ENCODE measurements around the gene CATSPERE. TPM values are rescaled to one million over a fixed set of nuclear protein-coding genes. Genes with fewer than 3 reads are reported as not detected.
"Not testable (repeated sequence)": the region's sequence is repeated elsewhere in the genome, so short reads cannot be mapped to it uniquely, and the experiment has no call there.

The CATSPERE gene
- total RNA-seq, 4 donors from 2014 or later = 0.98 to 3.1 (median 1.3) TPM

DNA sequence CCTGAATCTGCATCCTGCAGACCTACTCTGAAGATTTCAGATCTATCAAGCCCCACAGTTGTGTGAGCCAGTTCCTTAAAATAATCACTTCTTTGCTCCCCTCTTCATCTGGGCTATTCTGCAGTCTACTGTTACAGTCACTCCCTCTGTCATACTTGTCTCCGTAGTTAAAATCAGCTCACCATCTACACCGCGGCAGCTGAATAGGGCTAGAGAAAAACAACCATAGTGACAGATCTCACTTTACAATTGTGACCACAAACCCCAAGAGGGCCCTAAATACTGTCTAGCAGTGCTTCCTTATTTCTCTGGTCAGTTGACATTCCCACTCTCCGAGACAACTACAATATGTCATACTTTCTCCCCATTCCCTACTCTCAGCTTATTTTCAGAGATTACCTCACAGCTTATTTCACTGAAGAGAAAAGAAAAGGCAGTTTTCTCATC is 204.7 kb downstream of the CATSPERE start:
- peaks cover 0 to 3% (median 0%) of the 10 kb centered on the region in 3 donors for H3K36me3 ChIP-seq
- H3K27ac ChIP-seq = no peak overlapping the region
- peaks cover 0 to 16% (median 4%) of the 10 kb centered on the region in 4 donors for H3K4me1 ChIP-seq
- no peak for DNase-seq (ENCODE audit: low spot score in 2 of 2)
- 24 to 26% methylated on average over 4 of the region's 4 CpGs for WGBS, 2 donors
- no peaks in the 10 kb centered on the region for H3K27me3 ChIP-seq
- no peak for TF ChIP-seq POLR2A (IDR thresholded peaks at IDR 0.05)
- TF ChIP-seq, protein P1, sequence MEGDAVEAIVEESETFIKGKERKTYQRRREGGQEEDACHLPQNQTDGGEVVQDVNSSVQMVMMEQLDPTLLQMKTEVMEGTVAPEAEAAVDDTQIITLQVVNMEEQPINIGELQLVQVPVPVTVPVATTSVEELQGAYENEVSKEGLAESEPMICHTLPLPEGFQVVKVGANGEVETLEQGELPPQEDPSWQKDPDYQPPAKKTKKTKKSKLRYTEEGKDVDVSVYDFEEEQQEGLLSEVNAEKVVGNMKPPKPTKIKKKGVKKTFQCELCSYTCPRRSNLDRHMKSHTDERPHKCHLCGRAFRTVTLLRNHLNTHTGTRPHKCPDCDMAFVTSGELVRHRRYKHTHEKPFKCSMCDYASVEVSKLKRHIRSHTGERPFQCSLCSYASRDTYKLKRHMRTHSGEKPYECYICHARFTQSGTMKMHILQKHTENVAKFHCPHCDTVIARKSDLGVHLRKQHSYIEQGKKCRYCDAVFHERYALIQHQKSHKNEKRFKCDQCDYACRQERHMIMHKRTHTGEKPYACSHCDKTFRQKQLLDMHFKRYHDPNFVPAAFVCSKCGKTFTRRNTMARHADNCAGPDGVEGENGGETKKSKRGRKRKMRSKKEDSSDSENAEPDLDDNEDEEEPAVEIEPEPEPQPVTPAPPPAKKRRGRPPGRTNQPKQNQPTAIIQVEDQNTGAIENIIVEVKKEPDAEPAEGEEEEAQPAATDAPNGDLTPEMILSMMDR (IDR thresholded peaks at IDR 0.05) = no peak
- no peak for TF ChIP-seq EP300 (IDR thresholded peaks at IDR 0.05)
- H3K9me3 ChIP-seq = no peaks in the 10 kb centered on the region
- H3K4me3 ChIP-seq = no peak overlapping the region

DNA sequence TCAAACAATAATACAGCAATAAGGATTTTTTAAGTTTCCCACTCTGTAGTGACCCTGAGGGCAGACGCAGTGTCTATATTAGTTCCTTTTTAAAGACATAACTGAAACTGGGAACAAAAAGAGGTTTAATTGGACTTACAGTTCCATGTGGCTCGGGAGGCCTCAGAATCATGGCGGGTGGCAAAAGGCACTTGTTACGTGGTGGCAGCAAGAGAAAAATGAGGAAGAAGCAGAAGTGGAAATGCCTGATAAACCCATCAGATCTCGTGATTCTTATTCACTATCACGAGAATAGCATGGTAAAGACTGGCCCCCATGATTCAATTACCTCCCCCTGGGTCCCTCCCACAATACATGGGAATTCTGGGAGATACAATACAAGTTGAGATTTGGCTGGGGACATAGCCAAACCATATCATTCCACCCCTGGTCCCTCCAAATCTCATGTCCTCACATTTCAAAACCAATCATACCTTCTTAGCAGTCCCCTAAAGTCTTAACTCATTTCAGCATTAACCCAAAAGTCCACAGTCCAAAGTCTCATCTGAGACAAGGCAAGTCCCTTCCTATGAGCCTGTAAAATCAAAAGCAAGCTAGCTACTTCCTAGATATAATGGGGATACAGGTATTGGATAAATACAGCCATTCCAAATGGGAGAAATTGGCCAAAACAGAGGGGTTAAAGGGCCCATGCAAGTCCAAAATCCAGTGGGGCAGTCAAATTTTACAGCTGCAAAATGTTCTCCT is 205.8 kb downstream of the CATSPERE start:
- H3K27ac ChIP-seq; H3K9me3 ChIP-seq; DNase-seq (ENCODE audit: low spot score in 2 of 2); H3K27me3 ChIP-seq; H3K36me3 ChIP-seq; H3K4me3 ChIP-seq: not testable (repeated sequence)
- 84 to 87% methylated on average over 6 of the region's 6 CpGs for WGBS, 2 donors
- peaks cover 0 to 16% (median 4%) of the 10 kb centered on the region in 4 donors for H3K4me1 ChIP-seq

DNA sequence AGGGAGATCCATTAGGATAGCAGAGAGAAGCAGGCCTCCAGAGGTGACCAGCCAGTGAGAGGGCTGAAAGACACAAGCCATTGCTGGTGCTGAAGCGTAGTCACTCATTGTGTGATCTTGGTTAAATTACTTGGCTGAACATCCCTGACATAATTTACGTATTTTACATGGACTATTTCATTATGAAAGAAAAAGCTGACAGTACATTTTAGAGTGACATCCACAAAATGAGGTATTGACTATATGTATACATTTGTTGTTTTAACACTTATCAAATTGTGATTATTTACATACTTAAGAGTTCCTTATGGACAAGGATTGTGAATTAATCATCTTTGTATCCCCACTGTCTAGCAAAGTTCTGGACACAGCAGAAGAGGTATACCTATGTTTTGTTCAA is 206.7 kb downstream of the CATSPERE start:
- 94 to 96% methylated on average over 2 of the region's 2 CpGs for WGBS, 2 donors
- TF ChIP-seq POLR2A (IDR thresholded peaks at IDR 0.05) = no peak
- no peak for TF ChIP-seq EP300 (IDR thresholded peaks at IDR 0.05)
- TF ChIP-seq, protein P1 (IDR thresholded peaks at IDR 0.05) = no peak

GRCh38 chr1:244672946-244673682 is 212.0 kb downstream of the CATSPERE start:
- H3K9me3 ChIP-seq = no peaks in the 10 kb centered on the region
- no peak for TF ChIP-seq POLR2A (IDR thresholded peaks at IDR 0.05)
- TF ChIP-seq EP300 (IDR thresholded peaks at IDR 0.05) = no peak
- TF ChIP-seq, protein P1 (IDR thresholded peaks at IDR 0.05) = no peak
- peaks cover 0 to 10% (median 2%) of the 10 kb centered on the region in 4 donors for H3K4me1 ChIP-seq
- H3K4me3 ChIP-seq = no peak overlapping the region
- H3K27ac ChIP-seq = peak overlapping the region in 2 of 4 donors; percentile 36 to 54
- DNase-seq (ENCODE audit: low spot score in 2 of 2) = no peak
- peaks cover 0 to 3% (median 0%) of the 10 kb centered on the region in 3 donors for H3K36me3 ChIP-seq
- no peaks in the 10 kb centered on the region for H3K27me3 ChIP-seq
- 37 to 41% methylated on average over 4 of the region's 4 CpGs for WGBS, 2 donors

More for the DNA sequence above, 206.7 kb downstream of the CATSPERE start:
- Histone ChIP-seq H3K4me3 (no peak overlapping the region), H3K4me1 (peaks cover 0 to 16% (median 4%) of the 10 kb centered on the region in 4 donors), H3K27me3 (no peaks in the 10 kb centered on the region), H3K27ac (no peak overlapping the region), H3K36me3 (peaks cover 0 to 3% (median 0%) of the 10 kb centered on the region in 3 donors), H3K9me3 (no peaks in the 10 kb centered on the region)
- no peak for DNase-seq (ENCODE audit: low spot score in 2 of 2)

GRCh38 chr1:244674446-244674845 is 213.4 kb downstream of the CATSPERE start:
- Histone ChIP-seq H3K36me3 (peaks cover 0 to 3% (median 0%) of the 10 kb centered on the region in 3 donors), H3K27me3 (no peaks in the 10 kb centered on the region), H3K9me3 (no peaks in the 10 kb centered on the region), H3K4me1 (peaks cover 0 to 21% (median 2%) of the 10 kb centered on the region in 4 donors), H3K27ac (no peak overlapping the region), H3K4me3 (no peak overlapping the region)
- TF ChIP-seq EP300 (IDR thresholded peaks at IDR 0.05) = no peak
- TF ChIP-seq, protein P1 (IDR thresholded peaks at IDR 0.05) = no peak
- TF ChIP-seq POLR2A (IDR thresholded peaks at IDR 0.05) = no peak
- no peak for DNase-seq (ENCODE audit: low spot score in 2 of 2)
- WGBS, 2 donors = 70 to 72% methylated on average over 4 of the region's 4 CpGs
